ENCODE measurements around the gene LRRC3C. TPM values are rescaled to one million over a fixed set of nuclear protein-coding genes. Genes with fewer than 3 reads are reported as not detected.
A peak's percentile ranks its signal among the peaks of the same experiment; 100 is the strongest.

Gene LRRC3C
- total RNA-seq, 1 donor from 2014 or later, result not detected

- H3K27ac ChIP-seq, result no peak overlapping the region
- peak overlapping the region; percentile 81 for H3K4me2 ChIP-seq
- no peak for TF ChIP-seq EZH2phosphoT487 (IDR thresholded peaks at IDR 0.05)
- no peak for TF ChIP-seq EZH2 (IDR thresholded peaks at IDR 0.05)
- no peak for TF ChIP-seq CTCF (IDR thresholded peaks at IDR 0.05)
- DNase-seq (ENCODE audit: low spot score), result no peak
- Mint-ChIP-seq H3K9me3 (no peaks in the 10 kb centered on the region), H3K4me3 (peak overlapping the region; percentile 80), H3K4me1 (peaks cover 19% of the 10 kb centered on the region), H3K27me3 (ENCODE audit: insufficient read depth, low read depth) (peaks cover 3% of the 10 kb centered on the region), H3K36me3 (no peaks in the 10 kb centered on the region), H3K27ac (no peak overlapping the region)
- no peaks in the 10 kb centered on the region for H3K4me1 ChIP-seq
- no peaks in the 10 kb centered on the region for H3K79me2 ChIP-seq (ENCODE audit: low read depth)
- H3K36me3 ChIP-seq, result no peaks in the 10 kb centered on the region
- peaks cover 4% of the 10 kb centered on the region for H3F3A ChIP-seq (ENCODE audit: low read depth)
- no peaks in the 10 kb centered on the region for H4K20me1 ChIP-seq (ENCODE audit: low read depth)
- H3K9ac ChIP-seq, result no peak overlapping the region
- H3K9me3 ChIP-seq (ENCODE audit: low read depth), result no peaks in the 10 kb centered on the region
- peak overlapping the region; percentile 78 for H2AFZ ChIP-seq (replicated peaks)
- peak overlapping the region; percentile 50 for H3K4me3 ChIP-seq
- H3K27me3 ChIP-seq, result peaks cover 16% of the 10 kb centered on the region
These were observed 24.6 kb downstream of the LRRC3C start for GRCh38 chr17:39951924-39952679.

GRCh38 chr17:39952680-39953470 is 25.3 kb downstream of the LRRC3C start:
- peak overlapping the region; percentile 81 for H3K4me2 ChIP-seq
- peak overlapping the region; percentile 50 for H3K4me3 ChIP-seq
- H3K27me3 Mint-ChIP-seq (ENCODE audit: insufficient read depth, low read depth), result no peaks in the 10 kb centered on the region
- peak overlapping the region; percentile 60 for H3K27ac Mint-ChIP-seq
- peaks cover 13% of the 10 kb centered on the region for H3K4me1 Mint-ChIP-seq
- H3K27ac ChIP-seq, result no peak overlapping the region
- DNase-seq (ENCODE audit: low spot score), result peak; percentile 99
- no peaks in the 10 kb centered on the region for H3K9me3 Mint-ChIP-seq
- no peaks in the 10 kb centered on the region for H3K36me3 Mint-ChIP-seq
- no peaks in the 10 kb centered on the region for H4K20me1 ChIP-seq (ENCODE audit: low read depth)
- H3K79me2 ChIP-seq (ENCODE audit: low read depth), result no peaks in the 10 kb centered on the region
- peak overlapping the region; percentile 81 for H3K4me3 Mint-ChIP-seq
- no peaks in the 10 kb centered on the region for H3K4me1 ChIP-seq
- H3K36me3 ChIP-seq, result no peaks in the 10 kb centered on the region
- TF ChIP-seq EZH2phosphoT487 (IDR thresholded peaks at IDR 0.05) (no peak), EZH2 (IDR thresholded peaks at IDR 0.05) (no peak), CTCF (IDR thresholded peaks at IDR 0.05) (no peak)
- H2AFZ ChIP-seq (replicated peaks), result peak overlapping the region; percentile 78
- no peak overlapping the region for H3K9ac ChIP-seq
- peaks cover 4% of the 10 kb centered on the region for H3F3A ChIP-seq (ENCODE audit: low read depth)
- no peaks in the 10 kb centered on the region for H3K9me3 ChIP-seq (ENCODE audit: low read depth)
- peaks cover 16% of the 10 kb centered on the region for H3K27me3 ChIP-seq

- Histone ChIP-seq H3K4me1 (no peaks in the 10 kb centered on the region), H3K4me2 (peak overlapping the region; percentile 69), H3K79me2 (ENCODE audit: low read depth) (no peaks in the 10 kb centered on the region), H3K4me3 (peak overlapping the region; percentile 42), H2AFZ (replicated peaks) (peak overlapping the region; percentile 4), H3K27me3 (peaks cover 16% of the 10 kb centered on the region), H3K9ac (no peak overlapping the region), H3K9me3 (ENCODE audit: low read depth) (no peaks in the 10 kb centered on the region), H3K27ac (no peak overlapping the region), H4K20me1 (ENCODE audit: low read depth) (no peaks in the 10 kb centered on the region), H3F3A (ENCODE audit: low read depth) (peaks cover 4% of the 10 kb centered on the region), H3K36me3 (no peaks in the 10 kb centered on the region)
- no peak for DNase-seq (ENCODE audit: low spot score)
- peaks cover 12% of the 10 kb centered on the region for H3K4me1 Mint-ChIP-seq
- H3K27ac Mint-ChIP-seq, result peak overlapping the region; percentile 60
- H3K9me3 Mint-ChIP-seq, result no peaks in the 10 kb centered on the region
- no peaks in the 10 kb centered on the region for H3K36me3 Mint-ChIP-seq
- H3K4me3 Mint-ChIP-seq, result peak overlapping the region; percentile 81
- no peaks in the 10 kb centered on the region for H3K27me3 Mint-ChIP-seq (ENCODE audit: insufficient read depth, low read depth)
- TF ChIP-seq CTCF (IDR thresholded peaks at IDR 0.05), result no peak
- no peak for TF ChIP-seq EZH2phosphoT487 (IDR thresholded peaks at IDR 0.05)
- TF ChIP-seq EZH2 (IDR thresholded peaks at IDR 0.05), result no peak
These were observed 25.9 kb downstream of the LRRC3C start for GRCh38 chr17:39953471-39953888.

Measured in neural progenitor cell (in vitro differentiated cells).